SK-N-SH treated with all-trans-retinoic acid at 6 μM for 48 hours (cell line): Measurements from ENCODE around the gene SLC16A6.

ENCODE experiments used
- ATAC-seq: fragments of 200-7000 bp; cut with Tn5 transposase; 3 replicates; pipeline ENCODE4 v1.9.1; 2020; ENCODE audit warnings: mild to moderate bottlenecking, moderate library complexity
- ARNTL ChIP-seq: fragments of 450-650 bp; formaldehyde crosslinking; IDR thresholded peaks from 2 replicates; pipeline ENCODE4 v1.5.0; 2020; ENCODE audit warnings: low read depth, mild to moderate bottlenecking, moderate library complexity, borderline replicate concordance
- BACH2 ChIP-seq: fragments of 250-450 bp; sonication (Bioruptor Pico); IDR thresholded peaks from 2 replicates; pipeline ENCODE4 v1.9.0; 2021; ENCODE audit warnings: mild to moderate bottlenecking, borderline replicate concordance
- CREB5 ChIP-seq: fragments of 250-450 bp; sonication (Bioruptor Pico); IDR thresholded peaks from 2 replicates; pipeline ENCODE4 v1.5.1; 2020; ENCODE audit warnings: low read depth, mild to moderate bottlenecking, moderate library complexity
- CSDC2 ChIP-seq: fragments of 250-450 bp; sonication (Bioruptor Pico); IDR thresholded peaks from 2 replicates; pipeline ENCODE4 v1.5.0; 2020; ENCODE audit warnings: mild to moderate bottlenecking, moderate library complexity
- ESRRG ChIP-seq: fragments of 250-450 bp; sonication (Bioruptor Pico); IDR thresholded peaks from 2 replicates; pipeline ENCODE4 v1.6.1; 2021; ENCODE audit warnings: mild to moderate bottlenecking
- GLIS3 ChIP-seq: fragments of 250-450 bp; sonication (Bioruptor Pico); IDR thresholded peaks from 2 replicates; pipeline ENCODE4 v1.5.0; 2020; ENCODE audit warnings: mild to moderate bottlenecking, moderate library complexity
- POU6F1 ChIP-seq: fragments of 250-450 bp; sonication (Bioruptor Pico); IDR thresholded peaks from 2 replicates; pipeline ENCODE4 v1.8.0; 2021; ENCODE audit warnings: low read depth, mild to moderate bottlenecking, moderate library complexity, borderline replicate concordance
- RARB ChIP-seq: fragments of 250-450 bp; sonication (Bioruptor Pico); IDR thresholded peaks from 2 replicates; pipeline ENCODE4 v1.8.0; 2021; ENCODE audit warnings: mild to moderate bottlenecking, moderate library complexity
- TCF4 ChIP-seq: fragments of 250-450 bp; sonication (Bioruptor Pico); IDR thresholded peaks from 2 replicates; pipeline ENCODE4 v1.8.0; 2021; ENCODE audit warnings: mild to moderate bottlenecking, moderate library complexity, borderline replicate concordance
- TOX ChIP-seq: fragments of 250-450 bp; sonication (Bioruptor Pico); IDR thresholded peaks from 2 replicates; pipeline ENCODE4 v1.8.0; 2021; ENCODE audit warnings: mild to moderate bottlenecking, moderate library complexity, borderline replicate concordance
- ZFP3 ChIP-seq: fragments of 250-450 bp; sonication (Bioruptor Pico); IDR thresholded peaks from 2 replicates; pipeline ENCODE4 v1.5.0; 2020; ENCODE audit warnings: mild to moderate bottlenecking, moderate library complexity
- ZFP30 ChIP-seq: fragments of 450-650 bp; formaldehyde crosslinking; IDR thresholded peaks from 2 replicates; pipeline ENCODE4 v1.5.0; 2022; ENCODE audit warnings: mild to moderate bottlenecking, moderate library complexity
- ZNF565 ChIP-seq: fragments of 450-650 bp; formaldehyde crosslinking; conservative IDR thresholded peaks from 2 replicates; pipeline ENCODE4 v1.5.0; 2020; ENCODE audit warnings: low read depth, mild to moderate bottlenecking, moderate library complexity
- ZNF8 ChIP-seq: fragments of 450-650 bp; formaldehyde crosslinking; IDR thresholded peaks from 2 replicates; pipeline ENCODE4 v1.5.0; 2020; ENCODE audit warnings: mild to moderate bottlenecking, moderate library complexity
- TF ChIP-seq, protein P1 (sequence below): fragments of 250-450 bp; sonication (Bioruptor Pico); IDR thresholded peaks from 2 replicates; pipeline ENCODE4 v1.5.1; 2021; ENCODE audit warnings: mild to moderate bottlenecking, moderate library complexity

The SLC16A6 gene

DNA sequence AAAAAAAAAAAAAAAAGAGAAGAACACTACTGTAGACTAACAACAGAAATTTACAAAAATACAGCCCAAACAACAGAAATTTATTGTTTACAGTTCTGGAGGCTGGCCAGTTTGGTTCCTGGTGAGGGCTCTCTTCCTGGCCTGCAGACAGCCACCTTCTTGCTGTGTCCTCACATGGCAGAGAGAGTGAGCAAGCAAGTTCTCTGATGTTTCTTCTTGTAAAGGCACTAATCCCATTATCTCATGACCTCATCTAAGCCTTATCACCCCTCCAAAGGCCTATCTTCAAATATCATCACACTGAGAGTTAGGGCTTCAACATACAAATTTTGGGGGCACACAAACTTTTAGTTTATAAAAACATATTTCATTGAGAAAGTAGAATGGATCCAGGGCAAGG lies 7.7 kb upstream of the SLC16A6 start (continued):
- no peak for TF ChIP-seq CREB5 (CRISPR knock-in tag)
- TF ChIP-seq ZFP3, result no peak
- no peak for TF ChIP-seq GLIS3 (CRISPR knock-in tag)
- TF ChIP-seq ZFP30, result no peak
- TF ChIP-seq, all 23 proteins: peak for 0

DNA sequence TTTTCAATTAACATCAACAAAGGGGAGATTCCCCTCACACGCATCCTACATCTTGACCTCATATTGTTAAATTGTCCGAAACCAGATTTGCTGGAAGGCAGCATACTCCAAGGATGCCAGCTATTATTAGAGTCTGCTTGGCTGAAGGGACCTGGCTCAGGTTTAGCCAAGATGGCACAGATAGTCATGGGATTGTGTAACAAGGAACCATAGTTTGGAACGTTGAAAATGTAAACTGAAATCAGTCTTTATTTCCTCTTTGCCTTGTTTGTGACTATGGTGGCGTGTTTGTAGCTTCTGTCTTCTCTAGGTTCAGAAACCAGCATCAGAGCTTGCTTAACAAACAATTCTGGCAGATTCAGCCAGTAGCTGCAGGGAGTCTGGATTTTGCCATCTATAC lies 6.3 kb upstream of the SLC16A6 start:
- ATAC-seq, result no peak
- TF ChIP-seq, protein P1, sequence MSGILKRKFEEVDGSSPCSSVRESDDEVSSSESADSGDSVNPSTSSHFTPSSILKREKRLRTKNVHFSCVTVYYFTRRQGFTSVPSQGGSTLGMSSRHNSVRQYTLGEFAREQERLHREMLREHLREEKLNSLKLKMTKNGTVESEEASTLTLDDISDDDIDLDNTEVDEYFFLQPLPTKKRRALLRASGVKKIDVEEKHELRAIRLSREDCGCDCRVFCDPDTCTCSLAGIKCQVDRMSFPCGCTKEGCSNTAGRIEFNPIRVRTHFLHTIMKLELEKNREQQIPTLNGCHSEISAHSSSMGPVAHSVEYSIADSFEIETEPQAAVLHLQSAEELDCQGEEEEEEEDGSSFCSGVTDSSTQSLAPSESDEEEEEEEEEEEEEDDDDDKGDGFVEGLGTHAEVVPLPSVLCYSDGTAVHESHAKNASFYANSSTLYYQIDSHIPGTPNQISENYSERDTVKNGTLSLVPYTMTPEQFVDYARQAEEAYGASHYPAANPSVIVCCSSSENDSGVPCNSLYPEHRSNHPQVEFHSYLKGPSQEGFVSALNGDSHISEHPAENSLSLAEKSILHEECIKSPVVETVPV (CRISPR knock-in tag), result no peak
- no peak for TF ChIP-seq ARNTL (CRISPR knock-in tag)

- TF ChIP-seq, protein P1 (CRISPR knock-in tag), result no peak
- TF ChIP-seq, all 23 proteins: peak for 0
Observed at GRCh38 chr17:68296217-68297191, 5.6 kb upstream of the SLC16A6 start.

DNA sequence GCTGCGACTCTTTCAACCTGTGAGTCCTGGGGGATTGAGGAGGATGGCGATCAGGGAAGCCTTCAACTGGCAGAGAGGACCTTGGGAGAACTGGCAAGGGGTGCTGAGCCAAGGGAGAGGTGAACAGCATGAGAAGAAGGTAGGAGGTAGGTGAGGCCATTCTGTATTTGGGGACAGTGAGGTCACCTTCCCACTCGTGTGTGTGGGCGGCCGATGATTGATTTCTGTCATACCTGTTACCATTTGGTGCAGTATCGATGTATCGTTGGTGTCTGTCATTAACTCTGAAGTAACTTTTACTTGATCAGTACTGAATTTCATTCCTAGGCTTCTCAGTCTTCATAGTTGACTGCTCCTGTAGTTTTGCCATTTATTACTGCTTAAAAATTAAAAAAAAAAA lies 4.2 kb upstream of the SLC16A6 start:
- ATAC-seq, result no peak
- TF ChIP-seq RARB (CRISPR knock-in tag) (no peak), CREB5 (CRISPR knock-in tag) (no peak), TCF4 (CRISPR knock-in tag) (no peak), ZFP30 (no peak), BACH2 (CRISPR knock-in tag) (no peak), ZNF565 (no peak), ESRRG (CRISPR knock-in tag) (no peak), ZNF8 (CRISPR knock-in tag) (no peak)
- TF ChIP-seq, protein P1 (CRISPR knock-in tag), result no peak

More at GRCh38 chr17:68296217-68297191, 5.6 kb upstream of the SLC16A6 start:
- no peak for ATAC-seq

GRCh38 chr17:68294617-68295016 lies 3.7 kb upstream of the SLC16A6 start:
- no peak for TF ChIP-seq POU6F1 (CRISPR knock-in tag)
- TF ChIP-seq TOX (CRISPR knock-in tag), result no peak
- TF ChIP-seq BACH2 (CRISPR knock-in tag), result no peak
- TF ChIP-seq CSDC2, result no peak
- no peak for ATAC-seq
